ENCODE results near the gene OXCT1. TPM values are rescaled to one million over a fixed set of nuclear protein-coding genes. Genes with fewer than 3 reads are reported as not detected.
A peak's percentile ranks its signal among the peaks of the same experiment; 100 is the strongest.

The OXCT1 gene
- total and polyA plus RNA-seq, 2 donors (not counting 3 experiments of a cell fraction or from before 2014, with no cell fraction given): 12.8 to 37.4 TPM

DNA sequence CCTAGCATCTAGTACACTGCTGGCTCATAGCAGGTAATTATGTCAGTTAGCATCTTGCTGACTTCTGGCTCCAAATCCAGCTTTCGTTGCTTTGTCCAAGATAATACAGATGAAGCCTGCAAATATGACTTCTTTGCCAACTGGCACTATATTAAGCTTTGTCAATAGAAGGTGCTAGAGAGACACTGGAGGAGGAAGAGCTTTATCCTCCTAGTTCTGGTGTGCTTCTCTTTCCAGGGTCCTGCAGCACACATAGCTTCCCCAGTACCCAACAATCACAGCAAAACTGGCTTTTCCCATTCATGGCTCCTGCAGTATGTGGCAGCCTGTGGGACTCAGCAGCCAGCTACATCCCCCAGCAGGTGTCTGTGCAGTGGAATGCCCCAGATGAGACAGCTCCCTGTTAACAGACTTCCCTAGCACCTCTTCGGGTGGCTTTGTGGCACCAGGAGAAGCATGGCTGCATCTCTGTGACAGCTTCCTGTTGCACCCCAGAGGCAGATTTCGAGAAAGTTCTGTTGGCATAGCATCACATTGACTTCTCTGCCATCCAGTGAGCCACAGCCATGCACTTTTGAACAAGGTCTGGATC is 147.8 kb downstream of the OXCT1 start:
- Histone ChIP-seq H3K4me1 (ENCODE audit: control insufficient read depth, extremely low read depth, insufficient read depth, low read length) (no peaks in the 10 kb centered on the region), H3K4me2 (ENCODE audit: insufficient read depth, low read length) (no peak overlapping the region), H3K27ac (ENCODE audit: insufficient read depth, low read depth, low read length) (no peak overlapping the region), H4K20me1 (replicated peaks; ENCODE audit: control insufficient read depth, extremely low read depth, insufficient read depth, low read length) (no peaks in the 10 kb centered on the region), H3K9ac (replicated peaks; ENCODE audit: extremely low read depth, insufficient read depth, low read length) (no peak overlapping the region), H3K9me1 (replicated peaks; ENCODE audit: control insufficient read depth, extremely low read depth, insufficient read depth, low read length) (no peaks in the 10 kb centered on the region), H3K4me3 (replicated peaks in 1 of 3; ENCODE audit: insufficient read depth in 1 of 3, low read depth in 1 of 3, low read length in 3 of 3) (no peak overlapping the region), H2AFZ (ENCODE audit: low read depth, low read length) (no peak overlapping the region), H3K36me3 (ENCODE audit: control insufficient read depth in 2 of 2, extremely low read depth in 1 of 2, insufficient read depth in 2 of 2, low read length in 2 of 2) (no peaks in the 10 kb centered on the region), H3K27me3 (ENCODE audit: control insufficient read depth in 2 of 2, insufficient read depth in 2 of 2, low read length in 2 of 2) (no peaks in the 10 kb centered on the region), H3K79me2 (ENCODE audit: control insufficient read depth, insufficient read depth, low read length) (no peaks in the 10 kb centered on the region), H3K9me3 (replicated peaks; ENCODE audit: control insufficient read depth, insufficient read depth, low read length) (no peaks in the 10 kb centered on the region)
- dilution Hi-C loops (cut with MboI; ENCODE audit: extremely low pct_ligation_motif_present, low sequenced_read_pairs) (no loop called here), intact Hi-C loops (cut with micrococcal nuclease) (loop anchor here (1.0 kb wide), 1 partner anchor 121 kb away; no protein-coding TSS in a partner anchor)
- FAIRE-seq: no peak
- POLR2A ChIA-PET: no interaction called here
- peak; percentile 26 for DNase-seq (ENCODE audit: low read depth, low spot score)
- CTCF ChIA-PET: interaction anchor here (0.7 to 2.4 kb wide), 20 partner anchors 9 to 818 kb away, joined by 3 to 66 read pairs (median 4); no protein-coding TSS in a partner anchor
- BruUV-seq (replicated peaks): no TSS peak
- no peak for TF ChIP-seq POLR2A (IDR thresholded peaks at IDR 0.05; ENCODE audit: low read depth, low read length)
- TF ChIP-seq, protein P1, sequence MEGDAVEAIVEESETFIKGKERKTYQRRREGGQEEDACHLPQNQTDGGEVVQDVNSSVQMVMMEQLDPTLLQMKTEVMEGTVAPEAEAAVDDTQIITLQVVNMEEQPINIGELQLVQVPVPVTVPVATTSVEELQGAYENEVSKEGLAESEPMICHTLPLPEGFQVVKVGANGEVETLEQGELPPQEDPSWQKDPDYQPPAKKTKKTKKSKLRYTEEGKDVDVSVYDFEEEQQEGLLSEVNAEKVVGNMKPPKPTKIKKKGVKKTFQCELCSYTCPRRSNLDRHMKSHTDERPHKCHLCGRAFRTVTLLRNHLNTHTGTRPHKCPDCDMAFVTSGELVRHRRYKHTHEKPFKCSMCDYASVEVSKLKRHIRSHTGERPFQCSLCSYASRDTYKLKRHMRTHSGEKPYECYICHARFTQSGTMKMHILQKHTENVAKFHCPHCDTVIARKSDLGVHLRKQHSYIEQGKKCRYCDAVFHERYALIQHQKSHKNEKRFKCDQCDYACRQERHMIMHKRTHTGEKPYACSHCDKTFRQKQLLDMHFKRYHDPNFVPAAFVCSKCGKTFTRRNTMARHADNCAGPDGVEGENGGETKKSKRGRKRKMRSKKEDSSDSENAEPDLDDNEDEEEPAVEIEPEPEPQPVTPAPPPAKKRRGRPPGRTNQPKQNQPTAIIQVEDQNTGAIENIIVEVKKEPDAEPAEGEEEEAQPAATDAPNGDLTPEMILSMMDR (IDR thresholded peaks at IDR 0.05; ENCODE audit: extremely low read depth in 1 of 2, insufficient read depth in 1 of 2, low read depth in 1 of 2, low read length in 2 of 2): peak in 1 of 2 donors; percentile 21

DNA sequence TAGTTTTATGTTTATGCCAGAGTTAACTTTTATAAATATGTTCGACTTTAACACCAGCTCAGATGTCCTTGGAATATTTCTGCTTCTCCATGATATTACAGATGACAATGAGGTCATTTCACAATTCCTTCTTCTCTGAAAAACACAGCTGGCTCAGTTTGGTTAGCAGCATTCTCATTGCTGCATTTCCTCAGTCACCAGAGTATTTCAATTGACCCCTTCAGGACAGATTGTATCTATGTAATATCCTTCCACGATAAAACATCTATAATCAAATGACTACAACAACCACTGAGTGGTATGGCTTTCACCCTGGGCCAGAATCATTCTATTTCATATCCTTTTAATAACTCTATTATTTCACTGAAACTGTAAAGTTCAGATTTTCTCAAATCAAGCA is 148.7 kb downstream of the OXCT1 start:
- BruUV-seq (replicated peaks): no TSS peak
- H3K9me3 ChIP-seq (replicated peaks; ENCODE audit: control insufficient read depth, insufficient read depth, low read length): no peaks in the 10 kb centered on the region
- no peaks in the 10 kb centered on the region for H3K27me3 ChIP-seq (ENCODE audit: control insufficient read depth in 2 of 2, insufficient read depth in 2 of 2, low read length in 2 of 2)
- no peaks in the 10 kb centered on the region for H3K4me1 ChIP-seq (ENCODE audit: control insufficient read depth, extremely low read depth, insufficient read depth, low read length)
- DNase-seq (ENCODE audit: low read depth, low spot score) (no peak), FAIRE-seq (no peak)
- no peak overlapping the region for H3K9ac ChIP-seq (replicated peaks; ENCODE audit: extremely low read depth, insufficient read depth, low read length)
- no peak overlapping the region for H2AFZ ChIP-seq (ENCODE audit: low read depth, low read length)
- dilution Hi-C loops (cut with MboI; ENCODE audit: extremely low pct_ligation_motif_present, low sequenced_read_pairs): no loop called here
- no peak overlapping the region for H3K27ac ChIP-seq (ENCODE audit: insufficient read depth, low read depth, low read length)
- no peaks in the 10 kb centered on the region for H3K36me3 ChIP-seq (ENCODE audit: control insufficient read depth in 2 of 2, extremely low read depth in 1 of 2, insufficient read depth in 2 of 2, low read length in 2 of 2)
- no peaks in the 10 kb centered on the region for H4K20me1 ChIP-seq (replicated peaks; ENCODE audit: control insufficient read depth, extremely low read depth, insufficient read depth, low read length)
- TF ChIP-seq POLR2AphosphoS5 (IDR thresholded peaks at IDR 0.05; ENCODE audit: insufficient read depth, low read depth, low read length) (no peak), GATA2 (IDR thresholded peaks at IDR 0.05; ENCODE audit: insufficient read depth, insufficient read length, low read depth, low read length) (no peak), MYC (IDR thresholded peaks at IDR 0.05; ENCODE audit: low read depth, low read length) (no peak), JUN (IDR thresholded peaks at IDR 0.05; ENCODE audit: borderline replicate concordance, insufficient read depth, insufficient read length, low read depth) (no peak), EZH2 (IDR thresholded peaks at IDR 0.05; ENCODE audit: borderline replicate concordance, low read depth, low read length, severe bottlenecking) (no peak), FOS (IDR thresholded peaks at IDR 0.05; ENCODE audit: borderline replicate concordance, insufficient read depth, low read length) (no peak), POLR2A (IDR thresholded peaks at IDR 0.05; ENCODE audit: low read depth, low read length) (no peak), MAX (IDR thresholded peaks at IDR 0.05; ENCODE audit: insufficient read depth, insufficient read length) (no peak)
- TF ChIP-seq, protein P1 (IDR thresholded peaks at IDR 0.05; ENCODE audit: extremely low read depth in 1 of 2, insufficient read depth in 1 of 2, low read depth in 1 of 2, low read length in 2 of 2): no peak
- H3K4me3 ChIP-seq (replicated peaks in 1 of 3; ENCODE audit: insufficient read depth in 1 of 3, low read depth in 1 of 3, low read length in 3 of 3): no peak overlapping the region
- CTCF ChIA-PET: interaction anchor here (0.7 to 2.4 kb wide), 11 partner anchors 8 to 336 kb away, joined by 3 to 66 read pairs (median 5); no protein-coding TSS in a partner anchor
- no peak overlapping the region for H3K4me2 ChIP-seq (ENCODE audit: insufficient read depth, low read length)
- intact Hi-C loops (cut with micrococcal nuclease): no loop called here
- no peaks in the 10 kb centered on the region for H3K79me2 ChIP-seq (ENCODE audit: control insufficient read depth, insufficient read depth, low read length)
- POLR2A ChIA-PET: no interaction called here
- H3K9me1 ChIP-seq (replicated peaks; ENCODE audit: control insufficient read depth, extremely low read depth, insufficient read depth, low read length): no peaks in the 10 kb centered on the region
